Left lung (tissue), 10 donors: ENCODE results near the gene SLC12A7. TPM values are rescaled to one million over a fixed set of nuclear protein-coding genes. Genes with fewer than 3 reads are reported as not detected.

Experiments
- ATAC-seq: fragments of 200-7000 bp; cut with Tn5 transposase; one replicate; pipeline ENCODE4 v1.9.1; 2020; ENCODE audit warnings: moderate library complexity
- DNase-seq, 4 donors: peaks; one replicate each; pipeline ENCODE4 v3.0.0-alpha.2; 2013 to 2020
- H3K27ac ChIP-seq, 2 donors: fragments of 200-600 bp; sonication (generic) in 1 of 2; one replicate each; pipeline versions ENCODE4 v1.5.0 to v1.8.0; 2020 to 2021
- H3K27me3 ChIP-seq, 2 donors: fragments of 200-600 bp; sonication (generic) in 1 of 2; one replicate each; pipeline versions ENCODE4 v1.5.0 to v1.8.0; 2020 to 2021
- H3K36me3 ChIP-seq, 2 donors: fragments of 200-600 bp; sonication (generic) in 1 of 2; one replicate each; pipeline versions ENCODE4 v1.5.0 to v1.8.0; 2020 to 2021
- H3K4me1 ChIP-seq, 2 donors: fragments of 200-600 bp; one replicate each; pipeline ENCODE4 v1.8.0; 2021
- H3K4me3 ChIP-seq, 2 donors: fragments of 200-600 bp; sonication (generic) in 1 of 2; one replicate each; pipeline versions ENCODE4 v1.5.0 to v1.8.0; 2020 to 2021; ENCODE audit warnings: mild to moderate bottlenecking in 1 of 2
- H3K9me3 ChIP-seq, 2 donors: fragments of 200-600 bp; sonication (generic) in 1 of 2; one replicate each; pipeline versions ENCODE4 v1.5.0 to v1.8.0; 2020 to 2021
- intact Hi-C, 2 donors: fragments of 100-400 bp; cut with DNase I; formaldehyde crosslinking; loops; one replicate each; pipeline versions ENCODE4 v1.11.2 to v1.14.2; 2022
- polyA plus RNA-seq, 6 donors: library from polyadenylated mRNA; unstranded; fragments of 120-200 nt; gene quantifications; one replicate each; pipeline ENCODE4 v1.2.1, GENCODE V29; 2013; ENCODE audit not compliant: insufficient read length in 6 of 6
- total RNA-seq, 2 donors: library from RNA; stranded (reverse); fragmentation: NEBNext Ultra II Directional; extraction: Animal tissue kit (Norgen Biotek cat#: 25700); gene quantifications; one replicate each; pipeline ENCODE4 v1.2.1, GENCODE V29; 2021
- TF ChIP-seq, protein P1 (sequence below), 2 donors: fragments of 200-600 bp; sonication (generic) in 1 of 2; IDR thresholded peaks; one replicate each; pipeline versions ENCODE4 v1.5.0 to v1.8.0; 2021; ENCODE audit warnings: antibody characterized with exemption in 2 of 2
- donor health status: DM: no; HTN: yes; CAD: no.
- donor health status: DM: no; HTN: no; CAD: no.

SLC12A7 gene
- total and polyA plus RNA-seq, 8 donors = 28.1 to 45.0 (median 32.3) TPM

DNA sequence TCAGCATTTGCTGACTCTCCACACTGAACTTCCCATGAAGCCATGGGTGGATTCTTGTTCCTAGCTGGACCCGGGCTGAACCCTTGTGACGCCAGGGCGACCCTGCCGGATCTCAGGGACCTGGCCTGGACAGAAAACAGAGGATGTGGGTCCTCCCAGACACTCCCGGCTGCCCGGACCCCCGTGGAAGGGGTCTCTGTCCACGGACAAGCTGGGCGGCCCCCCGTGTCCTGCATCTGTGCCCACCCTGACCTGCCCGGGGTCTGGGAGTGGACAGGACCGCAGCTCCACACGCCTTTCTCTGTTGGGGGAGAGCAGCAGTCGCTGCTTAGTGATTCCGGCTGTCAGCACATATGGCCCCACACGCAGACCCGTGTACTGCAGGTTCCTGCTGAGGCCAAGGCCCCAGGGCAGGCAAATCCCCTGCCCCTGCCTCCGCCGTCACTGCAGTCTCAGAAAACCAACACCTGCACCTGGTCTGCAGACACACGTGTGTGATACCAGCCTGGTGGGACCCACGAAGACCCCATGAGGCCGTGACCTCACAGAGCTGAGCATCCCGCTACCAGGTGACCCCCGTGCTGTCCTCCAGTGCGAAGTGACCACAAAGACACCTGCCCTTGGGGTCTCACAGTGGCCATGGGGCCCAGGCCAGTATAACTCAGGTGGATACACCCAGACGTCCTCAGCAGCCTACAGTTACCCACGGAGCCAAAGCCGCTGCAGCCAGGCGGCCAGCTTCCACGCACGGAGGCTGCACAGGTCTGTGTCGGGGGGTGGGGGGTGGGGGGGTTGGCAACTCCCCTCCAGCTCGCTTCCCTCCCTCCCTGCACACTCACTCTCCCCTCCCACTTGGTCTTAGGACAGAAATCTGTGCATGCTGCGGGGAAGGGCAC is 52.6 kb downstream of the SLC12A7 start:
- Histone ChIP-seq H3K4me3 (no peak overlapping the region), H3K4me1 (no peaks in the 10 kb centered on the region), H3K36me3 (peaks cover 0 to 93% of the 10 kb centered on the region in 2 donors), H3K9me3 (no peaks in the 10 kb centered on the region), H3K27me3 (no peaks in the 10 kb centered on the region), H3K27ac (no peak overlapping the region)
- DNase-seq (peak in 1 of 4 donors; percentile 77), ATAC-seq (no peak)
- TF ChIP-seq, protein P1, sequence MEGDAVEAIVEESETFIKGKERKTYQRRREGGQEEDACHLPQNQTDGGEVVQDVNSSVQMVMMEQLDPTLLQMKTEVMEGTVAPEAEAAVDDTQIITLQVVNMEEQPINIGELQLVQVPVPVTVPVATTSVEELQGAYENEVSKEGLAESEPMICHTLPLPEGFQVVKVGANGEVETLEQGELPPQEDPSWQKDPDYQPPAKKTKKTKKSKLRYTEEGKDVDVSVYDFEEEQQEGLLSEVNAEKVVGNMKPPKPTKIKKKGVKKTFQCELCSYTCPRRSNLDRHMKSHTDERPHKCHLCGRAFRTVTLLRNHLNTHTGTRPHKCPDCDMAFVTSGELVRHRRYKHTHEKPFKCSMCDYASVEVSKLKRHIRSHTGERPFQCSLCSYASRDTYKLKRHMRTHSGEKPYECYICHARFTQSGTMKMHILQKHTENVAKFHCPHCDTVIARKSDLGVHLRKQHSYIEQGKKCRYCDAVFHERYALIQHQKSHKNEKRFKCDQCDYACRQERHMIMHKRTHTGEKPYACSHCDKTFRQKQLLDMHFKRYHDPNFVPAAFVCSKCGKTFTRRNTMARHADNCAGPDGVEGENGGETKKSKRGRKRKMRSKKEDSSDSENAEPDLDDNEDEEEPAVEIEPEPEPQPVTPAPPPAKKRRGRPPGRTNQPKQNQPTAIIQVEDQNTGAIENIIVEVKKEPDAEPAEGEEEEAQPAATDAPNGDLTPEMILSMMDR (IDR thresholded peaks at IDR 0.05) = no peak
- intact Hi-C loops = no loop called here

DNA sequence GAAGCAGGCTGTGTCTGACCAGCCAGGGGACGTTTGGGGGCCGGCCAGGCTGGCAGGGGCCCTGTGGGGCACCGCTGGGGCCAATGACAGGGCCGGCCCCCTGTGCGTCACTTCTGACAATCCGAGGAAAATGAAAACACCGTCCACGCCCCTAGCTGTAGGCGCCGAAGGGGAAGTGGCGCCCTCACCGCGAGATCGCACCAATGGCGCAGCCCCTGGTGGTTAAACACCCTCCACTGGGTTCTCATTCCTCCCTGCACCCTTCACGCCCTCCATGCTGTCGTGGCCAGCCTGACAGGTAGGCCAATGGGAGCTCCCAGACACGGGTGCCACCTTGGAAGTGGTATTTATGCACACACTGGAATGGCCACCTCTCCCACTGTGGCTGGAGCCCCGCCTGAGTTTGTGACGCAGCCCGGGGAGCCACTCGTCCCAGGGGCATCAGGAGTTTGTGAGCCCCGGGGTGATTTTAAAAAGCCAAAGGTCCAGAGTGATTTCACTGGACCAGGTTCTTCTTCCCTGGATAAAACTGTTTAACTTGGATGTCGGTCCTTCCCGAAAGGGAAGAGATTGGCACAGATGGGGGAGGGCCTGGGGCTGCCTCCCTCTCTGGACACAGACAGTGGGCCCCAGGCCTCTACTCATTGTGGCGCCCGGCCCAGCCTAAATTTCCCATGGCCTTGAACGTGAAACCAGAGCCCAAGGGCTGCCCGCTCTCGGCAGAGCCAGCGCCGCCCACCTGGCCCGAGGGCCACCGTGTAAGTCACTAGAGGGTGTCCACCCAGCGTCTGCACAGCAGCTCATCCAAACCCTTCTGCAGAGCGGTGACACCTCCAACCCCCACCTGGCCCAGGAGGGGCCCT is 53.5 kb downstream of the SLC12A7 start:
- TF ChIP-seq, protein P1 (IDR thresholded peaks at IDR 0.05) = no peak
- no peak overlapping the region for H3K27ac ChIP-seq
- intact Hi-C loops = no loop called here
- ATAC-seq (no peak), DNase-seq (peak in 1 of 4 donors; percentile 78)
- H3K36me3 ChIP-seq = peaks cover 0 to 96% of the 10 kb centered on the region in 2 donors
- H3K27me3 ChIP-seq = no peaks in the 10 kb centered on the region
- H3K9me3 ChIP-seq = no peaks in the 10 kb centered on the region
- H3K4me3 ChIP-seq = no peak overlapping the region
- H3K4me1 ChIP-seq = no peaks in the 10 kb centered on the region

DNA sequence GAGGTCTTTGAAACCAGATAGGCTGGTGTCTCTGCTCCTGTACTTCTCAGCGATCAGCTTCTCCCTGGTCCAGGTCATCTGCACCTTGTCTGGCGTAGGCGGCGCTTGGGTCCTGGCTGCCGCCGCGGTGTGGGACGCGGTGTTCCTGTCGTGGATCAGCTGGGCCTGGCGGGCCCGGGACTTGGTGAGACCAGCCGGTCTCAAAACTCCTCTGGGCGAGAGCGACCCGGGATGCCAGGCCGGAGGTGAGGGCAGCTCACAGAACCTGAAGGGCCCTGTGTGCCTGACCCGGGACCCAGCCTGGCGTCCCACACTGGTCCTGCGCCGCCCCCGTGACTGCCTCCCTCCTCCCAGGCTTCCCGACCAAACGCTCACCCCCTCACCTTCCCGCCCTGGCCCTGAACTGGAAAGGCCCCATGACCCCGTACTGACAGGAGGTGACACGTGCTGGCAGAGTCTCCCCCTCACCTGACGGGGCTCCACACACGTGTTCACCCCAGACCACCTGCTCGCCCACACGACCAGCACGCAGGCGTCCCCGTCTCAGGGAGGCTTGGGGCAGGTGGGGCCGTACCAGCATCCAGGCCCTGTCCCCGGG is 54.3 kb downstream of the SLC12A7 start:
- DNase-seq (peak in 1 of 4 donors; percentile 80), ATAC-seq (no peak)
- Histone ChIP-seq H3K36me3 (peaks cover 0 to 96% of the 10 kb centered on the region in 2 donors), H3K27me3 (no peaks in the 10 kb centered on the region), H3K27ac (no peak overlapping the region), H3K4me3 (no peak overlapping the region), H3K9me3 (no peaks in the 10 kb centered on the region), H3K4me1 (no peaks in the 10 kb centered on the region)
- TF ChIP-seq, protein P1 (IDR thresholded peaks at IDR 0.05) = no peak
- intact Hi-C loops = no loop called here

DNA sequence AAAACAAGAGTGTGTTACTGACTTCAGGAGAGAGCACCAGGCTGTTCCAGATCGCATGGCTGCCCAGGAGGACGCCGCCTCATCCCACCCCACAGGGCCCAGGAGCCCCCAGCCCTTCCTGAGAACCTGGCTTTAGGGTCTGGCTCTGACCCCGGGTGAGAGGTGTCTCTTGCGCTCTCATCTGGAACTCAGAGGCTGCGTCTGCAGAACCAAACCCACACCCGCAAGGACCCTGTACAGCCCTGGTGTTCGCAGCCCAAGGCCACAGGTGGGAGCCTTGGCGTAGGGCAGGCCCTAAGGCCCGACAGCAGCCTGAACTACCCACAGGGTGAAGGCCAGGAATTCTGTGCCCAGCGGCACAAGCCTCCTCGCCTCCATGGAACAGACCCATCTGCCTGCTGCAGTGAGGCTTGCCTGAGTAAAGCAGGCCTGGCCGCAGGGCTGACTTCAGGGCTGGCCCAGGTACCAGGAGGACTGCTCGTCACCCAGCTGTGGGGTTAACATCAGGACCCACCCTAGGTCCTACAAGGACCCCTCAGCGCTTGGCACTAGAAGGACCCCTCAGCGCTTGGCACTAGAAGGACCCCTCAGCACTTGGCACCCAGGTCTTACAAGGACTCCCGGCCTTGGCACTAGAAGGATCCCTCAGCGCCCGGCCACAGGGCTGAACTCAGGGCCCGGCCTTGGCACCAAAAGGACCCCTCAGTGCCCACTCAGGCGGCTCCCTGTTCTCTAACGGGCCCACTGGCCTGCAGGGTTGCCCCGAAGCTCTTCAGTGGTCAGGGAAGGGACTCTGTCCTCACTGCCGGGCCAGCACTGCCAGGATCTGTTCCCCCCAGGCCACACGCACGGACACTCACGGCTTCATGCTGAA is 55.0 kb downstream of the SLC12A7 start:
- no peak overlapping the region for H3K4me3 ChIP-seq
- no peak for ATAC-seq
- no peaks in the 10 kb centered on the region for H3K27me3 ChIP-seq
- no peaks in the 10 kb centered on the region for H3K4me1 ChIP-seq
- TF ChIP-seq, protein P1 (IDR thresholded peaks at IDR 0.05) = no peak
- H3K27ac ChIP-seq = no peak overlapping the region
- peaks cover 0 to 96% of the 10 kb centered on the region in 2 donors for H3K36me3 ChIP-seq
- intact Hi-C loops = no loop called here
- no peaks in the 10 kb centered on the region for H3K9me3 ChIP-seq
- DNase-seq = peak in 1 of 4 donors; percentile 60
